Renal cortex interstitium (tissue), 11 donors: ENCODE results near the gene TRIM5. TPM values are rescaled to one million over a fixed set of nuclear protein-coding genes. Genes with fewer than 3 reads are reported as not detected.

Source experiments
- DNase-seq, 11 donors: peaks; one replicate each; pipeline ENCODE4 v3.0.0-alpha.2; 2013; ENCODE audit warnings: low read depth in 9 of 11, low spot score in 4 of 11; ENCODE audit errors: extremely low read depth in 1 of 11
- polyA plus RNA-seq, 3 donors: library from polyadenylated mRNA; unstranded; fragments of 120-200 nt; gene quantifications; one replicate each; pipeline ENCODE4 v1.2.1, GENCODE V29; 2013; ENCODE audit not compliant: insufficient read length in 3 of 3

The TRIM5 gene
- polyA plus RNA-seq, 3 donors: 38.4 to 49.2 (median 39.7) TPM

DNA sequence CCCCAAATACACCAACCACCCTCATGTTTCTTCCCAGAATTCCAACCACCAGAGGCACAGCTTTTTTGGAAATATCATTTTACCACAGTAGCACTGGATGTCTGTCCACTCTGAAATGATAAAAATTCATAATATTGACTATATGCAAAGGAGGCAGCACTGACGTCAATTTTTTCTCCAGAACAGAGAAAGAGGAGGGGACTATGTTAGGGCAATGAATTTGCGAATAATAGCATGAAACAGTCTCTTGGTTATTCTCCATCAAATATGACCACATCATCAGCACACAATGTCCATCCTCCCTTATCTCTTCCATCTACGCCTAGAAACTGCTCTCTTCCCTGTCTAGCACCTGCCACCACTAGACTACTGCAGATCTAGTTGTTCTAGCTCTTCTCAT lies 38.7 kb downstream of the TRIM5 start:
- no peak for DNase-seq

DNA sequence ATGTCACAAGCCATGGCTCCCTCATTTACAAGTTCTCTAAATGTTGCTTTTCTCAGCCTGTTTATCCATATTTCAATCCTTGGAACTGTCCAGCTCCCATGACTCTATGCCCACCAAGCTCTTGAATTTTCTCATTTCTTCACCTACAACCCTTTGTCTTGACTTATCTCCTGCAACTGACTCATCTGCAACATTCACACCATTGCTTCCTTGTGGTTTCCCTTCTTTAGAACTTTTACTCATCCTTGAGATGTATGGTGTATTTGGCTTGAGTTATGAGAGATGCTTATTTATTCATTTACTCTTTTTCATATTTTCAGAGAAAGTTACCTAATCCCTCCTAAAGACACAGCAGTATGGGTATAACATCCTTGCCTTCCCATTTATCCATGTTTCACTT lies 41.3 kb downstream of the TRIM5 start:
- DNase-seq: no peak

DNA sequence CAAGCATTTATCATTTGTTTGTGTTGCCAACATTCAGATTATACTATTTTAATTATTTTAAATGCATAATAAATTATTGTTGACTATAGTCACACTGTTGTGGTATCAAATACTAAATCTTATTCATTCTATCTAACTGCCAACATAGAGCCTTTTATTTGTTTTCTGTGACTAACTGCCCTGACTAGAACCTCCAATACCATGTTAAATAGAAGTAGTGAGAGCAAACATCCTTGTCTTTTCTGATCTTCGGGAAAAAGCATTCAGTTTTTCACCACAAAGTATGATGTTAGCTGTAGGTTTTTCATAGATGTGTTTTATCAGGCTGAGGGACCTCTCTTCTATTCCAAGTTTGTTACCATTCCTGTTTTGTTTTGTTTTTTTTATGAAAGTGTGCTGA lies 44.9 kb downstream of the TRIM5 start:
- no peak for DNase-seq

DNA sequence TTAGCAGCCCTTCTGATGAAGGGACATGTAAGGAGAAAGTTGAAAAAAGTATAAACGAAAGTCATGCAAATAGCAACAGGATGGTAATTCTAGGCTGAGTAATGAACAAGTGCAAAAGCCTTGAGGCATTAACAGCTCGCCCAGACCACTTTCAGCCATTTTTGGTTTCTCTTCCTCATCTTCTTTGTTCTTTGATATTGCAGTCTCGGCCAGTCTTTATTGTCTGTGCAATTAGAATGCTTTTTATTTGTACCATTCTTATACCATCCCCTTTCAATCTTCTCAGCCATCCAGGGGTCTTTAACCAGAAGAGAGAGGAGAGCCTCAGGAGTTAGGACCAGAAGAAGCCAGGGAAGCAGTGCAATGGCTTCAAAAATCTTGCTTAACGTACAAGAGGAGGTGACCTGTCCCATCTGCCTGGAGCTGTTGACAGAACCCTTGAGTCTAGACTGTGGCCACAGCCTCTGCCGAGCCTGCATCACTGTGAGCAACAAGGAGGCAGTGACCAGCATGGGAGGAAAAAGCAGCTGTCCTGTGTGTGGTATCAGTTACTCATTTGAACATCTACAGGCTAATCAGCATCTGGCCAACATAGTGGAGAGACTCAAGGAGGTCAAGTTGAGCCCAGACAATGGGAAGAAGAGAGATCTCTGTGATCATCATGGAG lies 52.8 kb downstream of the TRIM5 start:
- DNase-seq: no peak

DNA sequence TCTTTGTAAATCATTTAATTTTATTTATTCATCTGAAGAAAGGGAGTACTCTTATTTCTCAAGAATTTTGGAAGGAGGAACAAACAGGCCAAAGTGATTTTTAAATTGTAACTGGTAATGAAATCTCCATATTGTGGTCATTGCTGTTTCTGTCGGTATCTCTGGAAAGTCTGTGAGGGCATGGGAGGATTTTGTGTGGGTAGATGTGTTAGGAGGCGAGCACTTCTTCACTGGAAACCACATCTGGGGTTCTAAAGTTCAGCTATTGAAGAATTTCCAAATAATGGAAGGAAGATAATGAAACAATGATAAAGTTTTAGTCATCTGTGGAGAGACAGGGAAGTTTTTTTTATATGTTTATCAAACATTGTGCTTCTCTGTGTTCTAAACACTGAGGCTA lies 53.5 kb downstream of the TRIM5 start:
- no peak for DNase-seq

DNA sequence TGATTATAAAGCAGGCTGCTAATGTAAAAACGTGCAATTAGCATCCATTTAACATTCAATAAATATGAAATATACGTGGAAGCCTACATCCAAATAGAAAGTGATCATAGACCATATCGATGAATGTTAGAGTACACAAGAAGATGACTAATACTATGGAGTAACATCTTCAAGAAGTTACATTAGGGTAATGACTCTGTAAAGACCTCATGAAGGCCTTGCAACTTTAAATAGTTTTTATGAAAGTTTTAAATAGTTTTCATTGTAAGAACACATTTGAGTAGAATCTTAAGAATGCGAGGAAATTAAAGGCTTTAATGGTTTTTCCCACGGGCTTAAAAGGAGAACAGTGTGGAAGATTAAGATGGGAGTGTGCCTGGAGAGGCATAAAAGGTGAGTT lies 58.7 kb downstream of the TRIM5 start:
- DNase-seq: no peak

DNA sequence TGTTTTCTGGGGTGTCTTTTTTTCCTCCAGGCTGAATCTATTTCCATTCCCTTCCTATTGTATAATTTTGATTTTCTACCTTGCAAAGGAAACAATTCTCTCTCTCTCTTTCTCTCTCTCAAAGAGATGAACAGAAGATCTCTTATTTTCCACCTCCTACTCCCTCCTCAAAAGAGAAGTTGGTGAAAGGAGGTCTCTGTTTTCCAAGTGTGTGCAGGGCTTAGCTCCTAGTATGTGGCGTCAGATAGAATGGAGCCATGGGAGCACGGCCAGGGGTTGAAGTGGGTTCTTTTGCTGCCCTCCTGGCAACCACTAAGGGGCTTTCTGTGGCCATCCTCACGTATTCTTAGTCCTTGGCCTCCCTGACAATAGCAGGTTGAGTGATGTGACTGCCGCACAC lies 59.6 kb downstream of the TRIM5 start:
- DNase-seq: no peak

DNA sequence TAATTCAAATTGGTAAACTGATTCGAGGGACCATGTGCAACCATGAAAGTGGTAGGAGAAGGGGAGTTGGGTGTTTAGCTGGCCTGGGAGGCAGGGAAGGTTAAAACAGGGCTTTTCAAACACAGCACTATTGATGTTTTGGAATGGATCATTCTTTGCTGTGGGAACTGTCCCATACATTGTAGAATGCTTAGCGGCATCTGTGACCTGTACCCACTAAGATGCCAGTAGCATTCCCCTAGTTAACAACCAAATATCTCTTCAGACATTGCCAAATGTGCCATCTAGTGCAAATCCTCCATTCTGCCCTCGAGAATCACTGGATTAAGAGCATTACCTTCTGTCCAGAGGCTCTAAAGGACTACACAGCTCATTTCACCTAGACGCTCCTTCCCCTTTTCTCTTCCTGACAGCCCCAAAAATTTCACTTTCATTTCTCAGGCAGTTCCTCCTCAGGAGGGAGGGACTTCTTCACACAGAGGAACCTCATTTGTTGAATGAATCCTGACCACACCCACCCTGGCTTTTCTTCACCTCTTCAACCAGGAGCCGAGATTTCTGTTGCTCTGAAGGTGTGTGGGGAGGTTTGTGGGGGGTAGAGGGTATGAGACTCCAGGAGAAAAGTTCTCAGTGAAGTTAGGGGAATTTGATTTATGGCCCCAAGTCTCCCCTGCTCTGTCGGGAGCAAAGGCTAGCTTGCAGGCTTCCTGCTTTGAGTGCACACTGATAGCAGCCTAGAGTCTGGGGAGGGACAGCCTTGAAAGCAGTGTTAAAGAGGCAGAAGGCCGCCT lies 60.2 kb downstream of the TRIM5 start, which contains the start of gene TRIM34:
Gene TRIM34, plus strand, starts transcription at position 513 of the 791 bp plus-strand sequence. CDS start 7,331 bp downstream, outside the sequence.
- peak; percentile 8 to 55 (median 34) for DNase-seq

DNA sequence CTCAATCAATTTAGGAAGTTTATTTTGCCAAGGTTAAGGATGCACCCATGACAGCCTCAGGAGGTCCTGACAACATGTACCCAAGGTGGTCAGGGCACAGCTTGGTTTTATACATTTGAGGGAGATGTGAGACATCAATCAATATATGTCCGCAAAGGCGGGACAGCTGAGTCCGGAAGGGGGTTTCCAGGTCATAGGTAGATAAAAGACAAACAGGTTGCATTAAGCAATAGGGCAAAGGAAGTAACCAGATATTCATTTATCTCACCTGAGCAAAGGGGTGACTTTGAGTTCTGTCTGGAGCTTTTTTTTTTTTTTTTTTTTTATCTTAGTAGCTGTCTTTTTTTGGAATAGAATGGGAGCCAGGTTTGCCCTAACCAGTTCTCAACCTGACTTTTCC lies 62.1 kb downstream of the TRIM5 start:
- DNase-seq: no peak

DNA sequence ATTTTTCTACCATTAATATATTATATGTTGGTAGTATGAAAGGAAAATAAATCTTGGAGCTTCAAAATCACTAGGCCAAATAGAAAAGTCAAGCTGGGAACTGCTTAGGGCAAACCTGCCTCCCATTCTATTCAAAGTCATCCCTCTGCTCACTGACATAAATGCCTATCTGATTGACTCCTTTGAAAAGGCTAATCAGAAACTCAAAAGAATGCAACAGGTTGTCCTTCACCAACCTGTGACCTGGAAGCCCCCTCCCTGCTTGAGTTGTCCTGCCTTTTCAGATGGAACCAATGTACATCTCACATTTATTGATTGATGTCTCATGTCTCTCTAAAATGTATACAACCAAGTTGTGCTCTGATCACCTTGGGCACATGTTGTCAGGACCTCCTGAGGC lies 63.3 kb downstream of the TRIM5 start:
- no peak for DNase-seq

DNA sequence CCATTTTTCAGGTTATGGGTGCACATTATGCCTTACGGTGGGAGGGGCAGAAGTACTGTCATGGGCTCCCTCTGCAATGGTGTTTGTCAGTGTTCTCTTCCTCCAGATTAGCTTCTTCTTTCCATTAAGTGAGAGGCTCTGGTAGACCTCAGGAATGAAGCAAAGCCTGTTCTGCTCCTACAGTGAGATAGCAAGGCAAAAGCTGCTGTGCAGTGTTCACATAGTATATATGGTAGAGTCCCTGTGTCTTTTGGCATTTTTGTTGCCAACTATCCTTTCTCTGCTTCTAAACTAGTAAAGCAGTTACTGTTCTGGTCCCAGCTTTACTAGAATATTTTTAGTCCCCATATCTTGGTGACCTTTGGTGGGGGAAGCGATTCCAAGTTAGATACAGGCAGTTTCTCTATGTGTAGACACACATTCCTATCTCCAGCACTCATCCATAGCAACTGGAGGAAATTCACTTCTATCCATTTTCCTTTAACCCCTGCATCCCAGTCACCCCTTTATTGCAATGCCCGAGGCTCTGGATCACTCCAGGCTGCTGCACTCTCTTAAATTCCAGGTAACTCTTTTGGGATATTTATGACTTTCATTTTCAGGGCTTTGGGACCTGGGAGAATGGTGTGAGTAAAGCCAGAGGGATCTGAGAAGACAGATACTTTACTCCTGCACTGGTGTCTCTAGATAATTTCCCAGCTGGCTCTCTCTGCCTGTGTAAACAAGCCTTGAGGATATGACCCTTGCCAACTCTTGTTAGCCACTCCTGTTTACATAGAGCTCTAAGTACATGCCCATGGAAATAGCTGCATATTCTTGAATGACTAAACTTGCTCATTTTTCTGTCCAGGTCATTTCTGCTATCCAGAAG lies 64.0 kb downstream of the TRIM5 start:
- no peak for DNase-seq

DNA sequence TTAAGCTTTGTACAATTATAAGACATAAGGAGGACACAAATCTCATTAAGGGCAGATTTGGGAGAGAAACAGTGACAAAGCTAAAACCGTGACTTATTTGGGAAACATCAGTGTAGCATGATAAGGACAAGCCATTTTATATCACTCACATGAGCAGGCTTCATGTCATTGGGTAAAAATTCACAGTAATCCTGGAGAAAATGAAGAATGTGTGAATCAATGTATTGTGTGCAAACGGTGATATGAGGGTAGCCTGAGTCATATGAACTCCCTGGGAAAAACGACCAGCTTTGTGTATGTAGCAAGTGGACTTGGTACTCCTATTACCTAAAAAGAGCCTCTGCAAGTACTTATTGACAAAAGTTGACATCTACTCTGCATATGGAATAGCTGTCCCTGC lies 66.1 kb downstream of the TRIM5 start:
- no peak for DNase-seq

Other genes with a start within 250 kb of the TRIM5 start
- gene OR51I1, start 243.6 kb downstream of the TRIM5 start, polyA plus RNA-seq: not detected
- under 1 TPM in 1 of 3 donors, not detected in 2; 0.09 TPM for gene OR51I2, start 235.8 kb downstream of the TRIM5 start, polyA plus RNA-seq
- not detected for gene OR52D1, start 196.4 kb downstream of the TRIM5 start, polyA plus RNA-seq
- gene UBQLN3, start 175.1 kb downstream of the TRIM5 start, polyA plus RNA-seq: not detected
- gene UBQLNL, start 168.4 kb downstream of the TRIM5 start, polyA plus RNA-seq: under 1 TPM; 0.56 to 0.85 (median 0.62) TPM
- gene OR52H1, start 136.5 kb downstream of the TRIM5 start, polyA plus RNA-seq: not detected
- not detected for gene OR52B6, start 104.2 kb downstream of the TRIM5 start, polyA plus RNA-seq
- gene TRIM6, start 88.4 kb downstream of the TRIM5 start, polyA plus RNA-seq: 10 to 100 TPM; 22.2 to 30.3 (median 24.0) TPM
- 10 to 100 TPM in 1 of 3 donors, 1 to 10 TPM in 2; 7.3 to 10.7 (median 7.9) TPM for gene TRIM34, start 60.1 kb downstream of the TRIM5 start, polyA plus RNA-seq
- 10 to 100 TPM in 1 of 3 donors, 1 to 10 TPM in 2; 6.1 to 13.9 (median 7.0) TPM for gene TRIM22, start 4.7 kb upstream of the TRIM5 start, polyA plus RNA-seq
- not detected for gene OR56B1, start 51.4 kb upstream of the TRIM5 start, polyA plus RNA-seq
- gene OR52N4, start 69.2 kb upstream of the TRIM5 start, polyA plus RNA-seq: not detected
- gene OR52N5, start 98.3 kb upstream of the TRIM5 start, polyA plus RNA-seq: not detected
- not detected for gene OR52N1, start 106.2 kb upstream of the TRIM5 start, polyA plus RNA-seq
- gene OR52N2, start 123.8 kb upstream of the TRIM5 start, polyA plus RNA-seq: not detected
- not detected for gene OR52E6, start 156.8 kb upstream of the TRIM5 start, polyA plus RNA-seq
- not detected for gene OR52E8, start 172.6 kb upstream of the TRIM5 start, polyA plus RNA-seq
- under 1 TPM in 2 of 3 donors, not detected in 1; 0.05 to 0.06 TPM for gene OR52E4, start 195.6 kb upstream of the TRIM5 start, polyA plus RNA-seq
- not detected for gene OR52E5, start 208.1 kb upstream of the TRIM5 start, polyA plus RNA-seq